ENCODE results near the gene CR1L.

DNA sequence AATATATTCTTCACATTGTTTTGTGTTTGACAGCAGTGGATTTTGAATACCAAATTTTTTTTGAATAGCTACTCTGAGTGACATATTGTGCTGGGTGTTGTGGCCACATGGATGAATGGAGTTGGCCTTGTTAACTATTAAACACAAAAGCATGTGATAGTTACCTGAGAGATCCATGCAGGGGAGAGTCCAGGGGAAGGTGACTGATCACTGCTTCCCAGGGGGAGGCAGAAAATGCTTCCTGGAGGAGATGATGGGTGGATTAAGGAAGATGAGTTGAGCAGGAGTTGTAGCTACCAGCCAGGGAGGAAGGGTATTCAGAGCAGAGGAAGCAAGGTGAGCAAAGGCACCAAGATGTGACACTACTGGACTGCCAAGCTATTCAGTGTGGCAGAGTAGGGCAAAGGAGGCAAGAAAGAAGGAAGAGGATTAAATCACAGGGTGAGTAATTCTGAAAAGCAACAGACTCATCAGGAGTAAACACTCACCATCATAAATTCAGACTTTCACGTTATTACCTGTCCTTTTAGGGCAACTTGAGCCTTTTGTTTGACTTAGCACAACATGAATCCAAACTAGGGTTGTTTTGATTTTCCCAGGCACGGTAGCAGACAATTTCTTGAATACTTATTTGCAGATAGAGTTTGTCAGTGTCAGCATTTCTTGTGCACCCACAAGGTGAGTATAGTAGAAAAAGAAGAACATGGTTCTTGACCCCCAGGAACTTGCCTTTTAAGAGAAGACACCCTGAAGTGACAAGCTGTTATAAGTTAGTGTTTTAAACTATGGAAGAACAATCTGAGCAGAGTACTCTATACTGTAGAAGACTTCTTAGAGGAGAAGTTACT lies 111.1 kb downstream of the CR1L start:
- TF ChIP-seq YY1 (IDR thresholded peaks at IDR 0.05; ENCODE audit: insufficient read depth, insufficient read length) (no peak), ZNF274 (IDR thresholded peaks at IDR 0.05; ENCODE audit: low read depth, low read length) (no peak), SUZ12 (IDR thresholded peaks at IDR 0.05; ENCODE audit: extremely low read depth, insufficient read depth, insufficient read length) (no peak)
